WTC11 (cell line): Measurements from ENCODE around the gene PIGX. TPM values are rescaled to one million over a fixed set of nuclear protein-coding genes. Genes with fewer than 3 reads are reported as not detected.

Source experiments
- ATAC-seq: fragments of 200-7000 bp; cut with Tn5 transposase; 2 replicates; pipeline ENCODE4 v1.10.0; 2021; ENCODE audit warnings: mild to moderate bottlenecking, moderate library complexity
- CTCF ChIA-PET: fragments of 300-600 bp; sonication (Branson Sonifier 250); formaldehyde crosslinking; loops from one replicate; lab custom pipeline; 2021; ENCODE audit warnings: antibody characterized with exemption; lab: Charles Lee
- POLR2A ChIA-PET: fragments of 350-600 bp; sonication (Branson Sonifier 250); formaldehyde crosslinking; loops from one replicate; lab custom pipeline; 2021; ENCODE audit warnings: antibody characterized with exemption; lab: Charles Lee
- DNase-seq: peaks from one replicate; pipeline ENCODE4 v3.0.0; 2021; ENCODE audit warnings: low spot score
- H3K27ac Mint-ChIP-seq: 2 replicates; pipeline ENCODE4 v1.8.0; 2021; ENCODE audit warnings: mixed read lengths
- H3K27me3 Mint-ChIP-seq: 2 replicates; pipeline ENCODE4 v1.8.0; 2021; ENCODE audit warnings: low read depth, mild to moderate bottlenecking, moderate library complexity, mixed read lengths
- H3K36me3 Mint-ChIP-seq: 2 replicates; pipeline ENCODE4 v1.8.0; 2021; ENCODE audit warnings: mixed read lengths
- H3K4me1 Mint-ChIP-seq: 2 replicates; pipeline ENCODE4 v1.8.0; 2022; ENCODE audit warnings: mixed read lengths
- H3K4me3 Mint-ChIP-seq: 2 replicates; pipeline ENCODE4 v1.8.0; 2021; ENCODE audit warnings: mild to moderate bottlenecking, moderate library complexity, mixed read lengths
- H3K9me3 Mint-ChIP-seq: 2 replicates; pipeline ENCODE4 v1.8.0; 2021; ENCODE audit warnings: mixed read lengths
- ARID4B ChIP-seq: sonication (generic); formaldehyde crosslinking; IDR thresholded peaks from 2 replicates; pipeline ENCODE4 v1.8.0; 2023; ENCODE audit warnings: missing genetic modification reagents, mild to moderate bottlenecking, borderline replicate concordance
- ATF2 ChIP-seq: sonication (generic); formaldehyde crosslinking; IDR thresholded peaks from 2 replicates; pipeline ENCODE4 v1.8.1; 2022; ENCODE audit warnings: low read depth, missing genetic modification reagents, borderline replicate concordance
- CBFB ChIP-seq: sonication (generic); formaldehyde crosslinking; IDR thresholded peaks from 2 replicates; pipeline ENCODE4 v1.8.1; 2022; ENCODE audit warnings: mild to moderate bottlenecking, low read depth, missing genetic modification reagents
- CTCF ChIP-seq: fragments of 200-600 bp; IDR thresholded peaks from 2 replicates; pipeline ENCODE4 v1.8.0; 2022; ENCODE audit warnings: antibody characterized with exemption
- ESRRA ChIP-seq: sonication (generic); formaldehyde crosslinking; IDR thresholded peaks from 2 replicates; pipeline ENCODE4 v1.8.1; 2022; ENCODE audit warnings: mild to moderate bottlenecking, missing genetic modification reagents, borderline replicate concordance
- FOXK1 ChIP-seq: sonication (generic); formaldehyde crosslinking; IDR thresholded peaks from 2 replicates; pipeline ENCODE4 v1.8.0; 2022; ENCODE audit warnings: mild to moderate bottlenecking, moderate library complexity, missing genetic modification reagents
- FOXP1 ChIP-seq: sonication (generic); formaldehyde crosslinking; IDR thresholded peaks from 2 replicates; pipeline ENCODE4 v1.8.0; 2022; ENCODE audit warnings: missing genetic modification reagents, mild to moderate bottlenecking, moderate library complexity, borderline replicate concordance
- FOXP4 ChIP-seq: sonication (generic); formaldehyde crosslinking; IDR thresholded peaks from 2 replicates; pipeline ENCODE4 v1.8.0; 2022; ENCODE audit warnings: mild to moderate bottlenecking, missing genetic modification reagents
- GABPB1 ChIP-seq: sonication (generic); formaldehyde crosslinking; IDR thresholded peaks from 2 replicates; pipeline ENCODE4 v1.8.1; 2023; ENCODE audit warnings: mild to moderate bottlenecking, missing genetic modification reagents
- GRHL2 ChIP-seq: fragments of 250-450 bp; sonication (Bioruptor Pico); IDR thresholded peaks from 2 replicates; pipeline ENCODE4 v1.8.0; 2022; ENCODE audit warnings: mild to moderate bottlenecking, moderate library complexity; ENCODE audit not compliant: insufficient replicate concordance, severe bottlenecking
- HMGXB4 ChIP-seq: sonication (generic); formaldehyde crosslinking; IDR thresholded peaks from 2 replicates; pipeline ENCODE4 v1.8.1; 2023; ENCODE audit warnings: mild to moderate bottlenecking, moderate library complexity, missing genetic modification reagents
- IRF2 ChIP-seq: sonication (generic); formaldehyde crosslinking; IDR thresholded peaks from 2 replicates; pipeline ENCODE4 v1.8.0; 2022; ENCODE audit warnings: low read depth, missing genetic modification reagents, borderline replicate concordance
- JAZF1 ChIP-seq: fragments of 250-450 bp; sonication (Bioruptor Pico); IDR thresholded peaks from 2 replicates; pipeline ENCODE4 v1.9.0; 2021; ENCODE audit warnings: moderate library complexity, mild to moderate bottlenecking, inconsistent platforms
- MXD4 ChIP-seq: fragments of 250-450 bp; sonication (Bioruptor Pico); IDR thresholded peaks from 2 replicates; pipeline ENCODE4 v1.8.0; 2021; ENCODE audit warnings: mild to moderate bottlenecking, moderate library complexity, borderline replicate concordance
- OVOL2 ChIP-seq: fragments of 250-450 bp; sonication (Bioruptor Pico); IDR thresholded peaks from 2 replicates; pipeline ENCODE4 v1.9.0; 2021; ENCODE audit warnings: mild to moderate bottlenecking, borderline replicate concordance
- RORB ChIP-seq: fragments of 250-450 bp; sonication (Bioruptor Pico); IDR thresholded peaks from 2 replicates; pipeline ENCODE4 v1.9.0; 2021; ENCODE audit warnings: mild to moderate bottlenecking
- SMAD4 ChIP-seq: sonication (generic); formaldehyde crosslinking; IDR thresholded peaks from 2 replicates; pipeline ENCODE4 v1.8.0; 2022; ENCODE audit warnings: mild to moderate bottlenecking, missing genetic modification reagents
- SP1 ChIP-seq: sonication (generic); formaldehyde crosslinking; conservative IDR thresholded peaks from 2 replicates; pipeline ENCODE4 v1.8.1; 2022; ENCODE audit warnings: missing genetic modification reagents
- TEAD4 ChIP-seq: sonication (generic); formaldehyde crosslinking; IDR thresholded peaks from 2 replicates; pipeline ENCODE4 v1.8.0; 2022; ENCODE audit warnings: mild to moderate bottlenecking, missing genetic modification reagents
- TP53 ChIP-seq: sonication (generic); formaldehyde crosslinking; IDR thresholded peaks from 2 replicates; pipeline ENCODE4 v1.8.1; 2023; ENCODE audit warnings: mild to moderate bottlenecking, missing genetic modification reagents
- ZNF121 ChIP-seq: sonication (generic); formaldehyde crosslinking; IDR thresholded peaks from 2 replicates; pipeline ENCODE4 v1.8.0; 2023; ENCODE audit warnings: missing genetic modification reagents
- ZNF138 ChIP-seq: sonication (generic); formaldehyde crosslinking; conservative IDR thresholded peaks from 2 replicates; pipeline ENCODE4 v1.8.1; 2022; ENCODE audit warnings: mild to moderate bottlenecking, moderate library complexity, missing genetic modification reagents
- ZNF263 ChIP-seq: sonication (generic); formaldehyde crosslinking; IDR thresholded peaks from 2 replicates; pipeline ENCODE4 v1.8.1; 2022; ENCODE audit warnings: low read depth, mild to moderate bottlenecking, moderate library complexity, missing genetic modification reagents
- ZNF317 ChIP-seq: sonication (generic); formaldehyde crosslinking; IDR thresholded peaks from 2 replicates; pipeline ENCODE4 v1.8.1; 2023; ENCODE audit warnings: low read depth, mild to moderate bottlenecking, moderate library complexity, missing genetic modification reagents, borderline replicate concordance
- ZNF671 ChIP-seq: fragments of 250-450 bp; sonication (Bioruptor Pico); IDR thresholded peaks from 2 replicates; pipeline ENCODE4 v1.8.0; 2021; ENCODE audit warnings: mild to moderate bottlenecking
- total RNA-seq: library from RNA; stranded (reverse); gene quantifications from 3 replicates; pipeline ENCODE4 v1.2.3, GENCODE V29; 2021

The PIGX gene
- total RNA-seq, 1 experiment from 2014 or later: 12.8 TPM

- DNase-seq: no peak
- Mint-ChIP-seq H3K4me3 (no peak overlapping the region), H3K4me1 (peaks cover 23% of the 10 kb centered on the region), H3K27ac (peak overlapping the region; percentile 84), H3K27me3 (no peaks in the 10 kb centered on the region), H3K9me3 (peaks cover 27% of the 10 kb centered on the region), H3K36me3 (peaks cover 65% of the 10 kb centered on the region)
- CTCF ChIA-PET: no interaction called here
- ATAC-seq: no peak
- POLR2A ChIA-PET: no interaction called here
- no peak for TF ChIP-seq FOXP4 (CRISPR knock-in tag)
- no peak for TF ChIP-seq HMGXB4
- no peak for TF ChIP-seq CTCF
- TF ChIP-seq IRF2: no peak
- no peak for TF ChIP-seq SP1 (CRISPR knock-in tag)
- TF ChIP-seq FOXP1: no peak
- no peak for TF ChIP-seq TP53 (CRISPR knock-in tag)
- TF ChIP-seq GABPB1 (CRISPR knock-in tag): no peak
- TF ChIP-seq MXD4: no peak
- no peak for TF ChIP-seq OVOL2 (CRISPR knock-in tag)
- TF ChIP-seq ESRRA (CRISPR knock-in tag): no peak
- TF ChIP-seq ZNF317 (CRISPR knock-in tag): no peak
- no peak for TF ChIP-seq FOXK1
These were observed 42.2 kb downstream of the PIGX start for GRCh38 chr3:196754091-196754981.

- CTCF ChIA-PET: no interaction called here
- Mint-ChIP-seq H3K36me3 (peaks cover 69% of the 10 kb centered on the region), H3K27ac (0 out of 2 replicates have a peak overlapping the region, but pooled peaks have one; percentile 34)
- no peak for TF ChIP-seq CBFB (CRISPR knock-in tag)
- TF ChIP-seq ESRRA (CRISPR knock-in tag): no peak
- no peak for TF ChIP-seq TEAD4 (CRISPR knock-in tag)
- no peak for TF ChIP-seq ZNF121 (CRISPR knock-in tag)
- TF ChIP-seq ZNF263 (CRISPR knock-in tag): no peak
- TF ChIP-seq GRHL2 (CRISPR knock-in tag): no peak
- no peak for TF ChIP-seq ATF2
- TF ChIP-seq ZNF671: no peak
- TF ChIP-seq JAZF1 (CRISPR knock-in tag): no peak
- no peak for TF ChIP-seq SMAD4 (CRISPR knock-in tag)
- TF ChIP-seq ARID4B: no peak
- no peak for TF ChIP-seq RORB (CRISPR knock-in tag)
- TF ChIP-seq ZNF138 (CRISPR knock-in tag): no peak
These were observed 44.6 kb downstream of the PIGX start for GRCh38 chr3:196756732-196757131.

More at GRCh38 chr3:196756732-196757131, 44.6 kb downstream of the PIGX start:
- H3K9me3 Mint-ChIP-seq: peaks cover 28% of the 10 kb centered on the region
- POLR2A ChIA-PET: no interaction called here
- peaks cover 19% of the 10 kb centered on the region for H3K4me1 Mint-ChIP-seq
- DNase-seq (no peak), ATAC-seq (no peak)
- no peaks in the 10 kb centered on the region for H3K27me3 Mint-ChIP-seq
- H3K4me3 Mint-ChIP-seq: no peak overlapping the region
